ENCODE data around the gene PPTC7.
A peak's percentile ranks its signal among the peaks of the same experiment; 100 is the strongest.
"Not testable (repeated sequence)": the region's sequence is repeated elsewhere in the genome, so short reads cannot be mapped to it uniquely, and the experiment has no call there.

The PPTC7 gene

GRCh38 chr12:110583137-110584059 is at the start of gene PPTC7:
PPTC7 (minus strand) TSS chr12:110583318; CDS start chr12:110583031, 287 bp downstream.
- Histone ChIP-seq H3K36me3 (ENCODE audit: insufficient read depth, low read length) (no peaks in the 10 kb centered on the region), H3K27me3 (ENCODE audit: insufficient read depth, low read length) (peaks cover 11% of the 10 kb centered on the region), H3K9me3 (ENCODE audit: low read length) (no peaks in the 10 kb centered on the region), H3K4me3 (ENCODE audit: low read length) (peak within 1 kb of the TSS; percentile 54), H2AFZ (ENCODE audit: low read depth, low read length) (peak within 1 kb of the TSS; percentile 96), H3K4me1 (ENCODE audit: insufficient read depth, low read length) (peaks cover 16% of the 10 kb centered on the region)

- Histone ChIP-seq H3K9me3 (ENCODE audit: low read length) (no peaks in the 10 kb centered on the region), H3K27me3 (ENCODE audit: insufficient read depth, low read length) (no peaks in the 10 kb centered on the region), H3K4me3 (ENCODE audit: low read length) (no peak overlapping the region), H3K36me3 (ENCODE audit: insufficient read depth, low read length) (peaks cover 56% of the 10 kb centered on the region), H3K4me1 (ENCODE audit: insufficient read depth, low read length) (no peaks in the 10 kb centered on the region), H2AFZ (ENCODE audit: low read depth, low read length) (no peak overlapping the region)
Measured at GRCh38 chr12:110627500-110628195, 44.5 kb upstream of the PPTC7 start.

DNA sequence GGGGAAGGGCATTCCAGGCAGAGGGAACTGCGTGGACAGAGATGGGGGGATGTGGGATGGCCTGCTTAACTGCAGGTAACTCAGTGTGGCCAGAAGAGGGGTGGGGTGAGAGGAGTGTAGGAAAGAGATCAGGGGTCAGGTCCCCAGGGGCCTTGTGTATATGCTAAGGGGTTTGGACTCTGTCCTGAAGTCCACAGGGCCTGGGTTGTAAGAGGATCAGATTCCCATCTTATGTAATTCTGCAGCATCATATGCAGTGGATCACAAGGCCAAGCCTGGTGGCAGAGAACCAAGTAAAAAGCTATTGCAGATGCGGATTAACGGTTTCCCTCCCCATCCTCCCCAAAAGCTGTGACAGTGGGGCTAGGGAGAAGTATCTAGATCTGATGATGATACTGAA is 39.5 kb upstream of the PPTC7 start:
- Histone ChIP-seq H3K9me3 (ENCODE audit: low read length) (no peaks in the 10 kb centered on the region), H2AFZ (ENCODE audit: low read depth, low read length) (no peak overlapping the region), H3K27me3 (ENCODE audit: insufficient read depth, low read length) (no peaks in the 10 kb centered on the region), H3K36me3 (ENCODE audit: insufficient read depth, low read length) (peaks cover 21% of the 10 kb centered on the region), H3K4me1 (ENCODE audit: insufficient read depth, low read length) (no peaks in the 10 kb centered on the region), H3K4me3 (ENCODE audit: low read length) (no peak overlapping the region)

- peaks cover 3% of the 10 kb centered on the region for H3K9me3 ChIP-seq (ENCODE audit: low read length)
- H3K4me3 ChIP-seq (ENCODE audit: low read length): no peak overlapping the region
- H2AFZ ChIP-seq (ENCODE audit: low read depth, low read length): no peak overlapping the region
- peaks cover 6% of the 10 kb centered on the region for H3K4me1 ChIP-seq (ENCODE audit: insufficient read depth, low read length)
- peaks cover 25% of the 10 kb centered on the region for H3K36me3 ChIP-seq (ENCODE audit: insufficient read depth, low read length)
- H3K27me3 ChIP-seq (ENCODE audit: insufficient read depth, low read length): no peaks in the 10 kb centered on the region
Measured at GRCh38 chr12:110619534-110619953, 36.4 kb upstream of the PPTC7 start.

DNA sequence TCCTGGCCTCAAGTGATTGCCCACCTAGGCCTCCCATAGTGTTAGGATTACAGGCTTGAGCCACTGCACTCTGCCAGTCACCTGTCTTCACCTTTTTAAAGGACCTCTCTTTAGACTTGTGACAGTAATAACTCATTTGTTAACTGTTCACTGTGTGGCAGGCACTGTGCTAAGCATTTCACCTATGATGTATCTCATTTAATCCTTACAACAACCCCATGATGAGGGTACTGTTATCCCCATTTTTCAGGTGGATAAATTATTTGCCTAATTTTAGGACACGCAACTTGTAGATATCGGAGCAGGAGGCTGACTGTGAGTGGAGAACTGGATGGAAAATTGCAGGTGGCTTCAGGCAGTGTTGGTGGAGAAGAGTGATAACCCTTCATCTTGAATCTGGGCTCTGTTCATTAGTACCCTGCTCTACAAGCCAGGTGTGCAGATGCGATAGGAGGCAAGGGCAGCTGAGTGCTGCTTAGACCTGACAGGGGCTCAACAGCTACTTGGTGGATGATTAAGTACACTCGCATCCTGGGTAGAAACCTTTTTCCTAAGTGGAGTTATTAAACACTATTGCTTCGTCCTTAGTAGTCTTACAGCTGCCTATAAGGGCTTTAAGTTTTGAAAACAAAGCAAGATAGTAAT is 33.5 kb upstream of the PPTC7 start:
- Histone ChIP-seq H2AFZ (ENCODE audit: low read depth, low read length) (no peak overlapping the region), H3K27me3 (ENCODE audit: insufficient read depth, low read length) (no peaks in the 10 kb centered on the region)

GRCh38 chr12:110615171-110615570 is 32.1 kb upstream of the PPTC7 start:
- Histone ChIP-seq H2AFZ (ENCODE audit: low read depth, low read length) (no peak overlapping the region), H3K27me3 (ENCODE audit: insufficient read depth, low read length) (no peaks in the 10 kb centered on the region), H3K4me3 (ENCODE audit: low read length) (peak overlapping the region; percentile 88), H3K36me3 (ENCODE audit: insufficient read depth, low read length) (peaks cover 12% of the 10 kb centered on the region), H3K4me1 (ENCODE audit: insufficient read depth, low read length) (peaks cover 10% of the 10 kb centered on the region), H3K9me3 (ENCODE audit: low read length) (peaks cover 3% of the 10 kb centered on the region)

More for the DNA sequence above, 33.5 kb upstream of the PPTC7 start:
- Histone ChIP-seq H3K4me1 (ENCODE audit: insufficient read depth, low read length) (peaks cover 10% of the 10 kb centered on the region), H3K9me3 (ENCODE audit: low read length) (peaks cover 3% of the 10 kb centered on the region), H3K36me3 (ENCODE audit: insufficient read depth, low read length) (peaks cover 12% of the 10 kb centered on the region), H3K4me3 (ENCODE audit: low read length) (no peak overlapping the region)

- H3K4me3 ChIP-seq (ENCODE audit: low read length): peak within 1 kb of the TSS; percentile 88
- H3K9me3 ChIP-seq (ENCODE audit: low read length): peaks cover 3% of the 10 kb centered on the region
- H2AFZ ChIP-seq (ENCODE audit: low read depth, low read length): peak within 1 kb of the TSS; percentile 82
- H3K27me3 ChIP-seq (ENCODE audit: insufficient read depth, low read length): no peaks in the 10 kb centered on the region
- H3K4me1 ChIP-seq (ENCODE audit: insufficient read depth, low read length): peaks cover 10% of the 10 kb centered on the region
- H3K36me3 ChIP-seq (ENCODE audit: insufficient read depth, low read length): peaks cover 12% of the 10 kb centered on the region
Measured at GRCh38 chr12:110613771-110614684, 30.9 kb upstream of the PPTC7 start, which contains the start of gene TCTN1. TCTN1 (plus strand) TSS chr12:110614129; CDS start chr12:110614183, 54 bp downstream.

GRCh38 chr12:110613071-110613770 is 30.1 kb upstream of the PPTC7 start:
- Histone ChIP-seq H3K9me3 (ENCODE audit: low read length) (peaks cover 3% of the 10 kb centered on the region), H3K4me1 (ENCODE audit: insufficient read depth, low read length) (peaks cover 10% of the 10 kb centered on the region), H2AFZ (ENCODE audit: low read depth, low read length) (peak overlapping the region; percentile 75), H3K36me3 (ENCODE audit: insufficient read depth, low read length) (peaks cover 12% of the 10 kb centered on the region), H3K4me3 (ENCODE audit: low read length) (peak overlapping the region; percentile 88), H3K27me3 (ENCODE audit: insufficient read depth, low read length) (no peaks in the 10 kb centered on the region)

DNA sequence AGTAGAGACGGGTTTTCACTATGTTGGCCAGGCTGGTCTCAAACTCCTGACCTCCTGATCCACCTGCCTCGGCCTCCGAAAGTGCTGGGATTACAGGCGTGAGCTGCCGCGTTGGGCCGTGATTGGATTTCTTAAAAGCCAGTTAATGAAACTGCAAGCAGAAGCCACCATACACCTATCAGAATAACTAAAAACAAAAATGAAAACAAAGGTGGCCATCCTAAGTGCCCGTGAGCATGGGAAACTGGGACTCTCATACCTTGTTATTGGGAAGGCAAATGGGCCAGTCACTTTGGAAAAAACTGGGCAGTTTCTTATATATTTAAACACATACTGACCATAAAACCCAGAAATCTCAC is 23.1 kb upstream of the PPTC7 start:
- no peaks in the 10 kb centered on the region for H3K9me3 ChIP-seq (ENCODE audit: low read length)
- no peaks in the 10 kb centered on the region for H3K36me3 ChIP-seq (ENCODE audit: insufficient read depth, low read length)
- no peaks in the 10 kb centered on the region for H3K4me1 ChIP-seq (ENCODE audit: insufficient read depth, low read length)
- no peaks in the 10 kb centered on the region for H3K27me3 ChIP-seq (ENCODE audit: insufficient read depth, low read length)
- H2AFZ ChIP-seq (ENCODE audit: low read depth, low read length): no peak overlapping the region
- H3K4me3 ChIP-seq (ENCODE audit: low read length): no peak overlapping the region

DNA sequence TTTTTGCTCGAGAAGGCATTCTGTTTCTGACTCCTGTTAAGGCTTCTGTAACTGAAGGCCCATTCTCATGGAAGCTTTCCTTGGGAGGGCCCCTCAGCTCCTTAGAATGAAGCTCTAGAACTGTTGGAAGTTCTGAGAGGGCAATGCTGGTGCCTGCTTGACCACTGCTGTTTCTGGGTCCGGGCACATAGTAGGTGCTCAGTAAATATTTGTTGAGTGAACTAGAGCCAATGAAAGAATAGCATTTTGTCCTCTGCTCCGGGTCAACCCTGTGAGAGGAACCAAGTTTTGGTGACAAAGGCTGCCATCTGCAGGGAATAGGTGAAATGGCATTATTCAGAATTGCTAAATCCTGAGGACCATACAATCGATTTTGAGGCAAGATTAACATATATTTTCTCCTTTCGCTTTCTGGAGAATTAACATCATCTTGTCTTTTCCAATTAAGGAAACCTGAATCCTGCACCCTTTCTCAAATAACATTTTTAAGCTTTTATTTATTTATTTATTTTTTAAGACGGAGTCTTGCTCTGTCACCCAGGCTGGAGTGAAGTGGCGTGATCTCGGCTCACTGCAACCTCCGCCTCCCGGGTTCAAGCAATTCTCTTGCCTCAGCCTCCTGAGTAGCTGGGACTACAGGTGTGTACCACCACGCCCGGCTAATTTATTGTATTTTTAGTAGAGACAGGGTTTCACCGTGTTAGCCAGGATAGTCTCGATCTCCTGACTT is 19.1 kb upstream of the PPTC7 start:
- not testable (repeated sequence) for H3K9me3 ChIP-seq (ENCODE audit: low read length); H3K36me3 ChIP-seq (ENCODE audit: insufficient read depth, low read length); H3K4me1 ChIP-seq (ENCODE audit: insufficient read depth, low read length); H3K4me3 ChIP-seq (ENCODE audit: low read length); H2AFZ ChIP-seq (ENCODE audit: low read depth, low read length); H3K27me3 ChIP-seq (ENCODE audit: insufficient read depth, low read length)

DNA sequence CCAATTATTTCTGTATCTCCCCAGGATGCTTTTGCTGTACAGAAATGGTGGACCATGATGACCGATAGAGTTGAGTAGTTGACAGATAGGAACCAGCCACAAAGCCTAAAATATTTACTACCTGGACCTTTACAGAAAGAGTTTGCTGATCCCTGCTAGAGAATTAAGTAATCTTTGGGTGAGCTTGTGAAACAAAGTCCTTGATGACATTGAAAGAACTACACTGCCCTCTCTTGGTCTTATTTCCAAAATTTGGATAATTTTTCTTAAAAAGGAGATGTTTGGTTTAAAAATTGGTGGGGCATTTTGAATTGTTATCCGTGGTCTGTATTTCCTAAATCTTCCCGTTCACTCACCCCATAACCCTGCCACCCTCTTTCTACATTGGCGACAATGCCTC is 17.1 kb upstream of the PPTC7 start:
- Histone ChIP-seq H3K36me3 (ENCODE audit: insufficient read depth, low read length) (no peaks in the 10 kb centered on the region), H2AFZ (ENCODE audit: low read depth, low read length) (no peak overlapping the region), H3K4me3 (ENCODE audit: low read length) (no peak overlapping the region)

More for the DNA sequence above, 17.1 kb upstream of the PPTC7 start:
- H3K4me1 ChIP-seq (ENCODE audit: insufficient read depth, low read length): no peaks in the 10 kb centered on the region
- H3K27me3 ChIP-seq (ENCODE audit: insufficient read depth, low read length): no peaks in the 10 kb centered on the region
- H3K9me3 ChIP-seq (ENCODE audit: low read length): no peaks in the 10 kb centered on the region
